GM15510 (cell line): ENCODE data around the gene C7orf57.

Source experiments
- POLR2A ChIP-seq: IDR thresholded peaks from 3 replicates; pipeline ENCODE4 v1.6.1; 2011; ENCODE audit warnings: borderline replicate concordance; ENCODE audit not compliant: insufficient read length; ENCODE audit errors: extremely low read depth

The C7orf57 gene

GRCh38 chr7:48017674-48018073 is 17.7 kb upstream of the C7orf57 start:
- TF ChIP-seq POLR2A, result no peak

- no peak for TF ChIP-seq POLR2A
These were observed 9.7 kb upstream of the C7orf57 start for GRCh38 chr7:48025624-48026023.

DNA sequence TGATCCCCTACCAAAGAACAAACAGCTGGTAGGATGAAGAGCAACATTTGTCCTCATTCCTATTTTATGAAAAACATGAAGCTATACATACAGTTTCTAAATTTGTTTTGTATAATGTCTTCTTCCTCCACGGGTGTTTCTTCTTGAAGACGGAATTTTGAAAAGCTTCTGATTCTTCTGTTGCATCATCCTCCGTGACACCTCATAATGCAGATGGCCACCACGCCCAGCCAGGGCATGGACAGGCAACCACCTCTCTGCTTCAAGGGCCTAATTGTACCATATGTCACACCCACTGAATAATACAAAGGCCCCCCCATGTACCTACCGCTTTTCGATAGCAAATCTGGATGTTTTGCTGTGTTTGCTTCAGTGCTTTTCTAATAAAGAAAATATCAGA is 6.4 kb upstream of the C7orf57 start, which contains the start of gene SUN3:
TSS of gene SUN3 (minus strand) at position 170 of the 400 bp plus-strand sequence. CDS start at position 1, 169 bp downstream.
- TF ChIP-seq POLR2A, result no peak

- no peak for TF ChIP-seq POLR2A
These were observed 4.2 kb upstream of the C7orf57 start for GRCh38 chr7:48031111-48031510.

- TF ChIP-seq POLR2A, result no peak
These were observed 1.4 kb upstream of the C7orf57 start for GRCh38 chr7:48033922-48034321.

GRCh38 chr7:48035967-48036478 is 680 bp downstream of the C7orf57 start:
- no peak for TF ChIP-seq POLR2A

- no peak for TF ChIP-seq POLR2A
These were observed 3.6 kb downstream of the C7orf57 start for GRCh38 chr7:48038815-48039506.

- TF ChIP-seq POLR2A, result no peak
These were observed 5.8 kb downstream of the C7orf57 start for GRCh38 chr7:48040944-48041652.

GRCh38 chr7:48041653-48041970 is 6.3 kb downstream of the C7orf57 start:
- TF ChIP-seq POLR2A, result no peak

- TF ChIP-seq POLR2A, result no peak
These were observed 6.9 kb downstream of the C7orf57 start for GRCh38 chr7:48042216-48042615.

DNA sequence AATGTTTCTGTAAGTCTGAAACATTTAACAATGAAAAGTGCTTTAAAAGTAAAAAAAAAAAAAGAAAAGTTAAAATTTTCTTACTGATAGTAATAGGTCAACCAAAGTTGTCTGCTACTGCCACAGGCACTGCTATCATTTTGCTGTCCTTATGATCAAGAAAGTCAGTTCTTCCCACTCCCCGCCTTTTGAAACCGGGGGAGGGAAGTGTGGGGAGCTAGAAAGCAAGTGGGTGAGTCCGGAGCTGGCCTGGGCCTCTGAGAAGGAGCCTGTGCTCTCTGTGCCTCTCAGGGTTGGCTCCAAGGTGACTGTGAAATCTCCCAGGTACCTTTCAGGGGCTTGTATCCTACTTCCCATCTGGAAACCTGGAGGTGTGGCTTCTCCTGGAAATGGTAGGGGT is 7.3 kb downstream of the C7orf57 start:
- no peak for TF ChIP-seq POLR2A

- no peak for TF ChIP-seq POLR2A
These were observed 9.9 kb downstream of the C7orf57 start for GRCh38 chr7:48045195-48045765.

DNA sequence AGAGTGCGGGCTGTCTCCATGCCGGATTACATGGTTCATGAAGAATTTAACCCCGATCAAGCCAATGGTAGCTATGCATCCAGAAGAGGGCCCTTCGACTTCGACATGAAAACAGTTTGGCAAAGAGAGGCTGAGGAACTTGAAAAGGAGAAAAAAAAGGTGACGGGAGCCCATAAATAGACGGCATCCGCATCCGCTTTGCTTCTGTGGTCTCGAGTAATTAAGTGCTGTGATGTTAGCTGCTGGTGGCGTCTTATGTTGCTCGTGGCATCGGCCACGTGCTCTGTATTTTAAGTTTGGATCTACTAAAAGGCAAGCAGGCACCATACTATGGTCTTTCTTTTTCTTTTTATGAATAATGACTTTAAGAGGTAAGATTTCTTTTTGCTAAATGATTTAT is 11.1 kb downstream of the C7orf57 start:
- no peak for TF ChIP-seq POLR2A

GRCh38 chr7:48048113-48048512 is 12.8 kb downstream of the C7orf57 start:
- no peak for TF ChIP-seq POLR2A

GRCh38 chr7:48049850-48050249 is 14.5 kb downstream of the C7orf57 start:
- no peak for TF ChIP-seq POLR2A

DNA sequence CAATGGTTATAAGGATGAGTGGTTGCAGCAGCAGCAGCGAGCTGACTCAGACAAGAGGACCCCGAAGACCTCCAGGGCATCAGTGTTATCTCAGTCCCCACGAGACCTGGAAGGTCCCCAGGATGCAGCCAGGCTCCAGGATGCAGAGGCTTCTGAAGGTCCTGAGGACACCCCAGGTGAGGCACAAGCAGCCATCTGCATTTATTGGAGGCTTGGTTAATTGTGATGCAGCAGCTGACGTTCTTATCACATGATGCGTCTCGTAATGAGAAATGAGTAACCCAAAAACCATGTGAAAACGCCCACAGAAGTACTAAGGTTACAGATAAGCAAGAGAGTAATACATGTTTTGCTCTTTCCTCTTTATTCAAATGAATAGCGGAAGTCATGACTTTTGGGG is 17.4 kb downstream of the C7orf57 start:
- TF ChIP-seq POLR2A, result no peak
